ENCODE results near the gene ZNF394.

Gene ZNF394

DNA sequence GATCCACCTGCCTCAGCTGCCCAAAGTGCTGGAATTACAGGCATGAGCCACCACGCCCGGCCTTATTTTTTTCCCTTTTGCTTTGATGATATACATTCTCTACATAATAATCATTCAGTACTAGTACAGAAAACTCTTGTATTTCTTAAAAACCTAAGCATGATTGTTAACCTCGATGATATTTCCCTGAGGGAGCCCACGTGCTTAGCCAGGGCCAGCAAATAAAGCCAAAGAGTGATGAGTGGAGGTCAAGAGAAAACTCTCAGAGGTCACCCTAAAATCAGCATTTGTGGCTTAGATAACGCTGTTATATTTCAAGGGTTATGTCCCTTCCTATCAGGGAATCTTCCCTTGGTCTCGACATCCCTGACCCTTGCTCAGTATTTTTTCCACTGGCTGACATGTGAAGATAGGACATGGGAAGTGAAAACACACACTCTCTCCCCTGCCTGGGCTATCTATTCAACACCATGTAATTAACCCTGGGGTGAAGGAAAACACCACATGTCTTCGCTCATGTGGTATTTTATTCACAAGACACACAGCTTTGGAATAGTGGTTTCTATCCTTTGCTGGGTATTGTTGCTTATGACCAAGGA lies 39.2 kb upstream of the ZNF394 start:
- no peak for DNase-seq (ENCODE audit: low read depth)
- H3K4me3 ChIP-seq (replicated peaks; ENCODE audit: low read depth, low read length): no peak overlapping the region
- TF ChIP-seq, protein P1, sequence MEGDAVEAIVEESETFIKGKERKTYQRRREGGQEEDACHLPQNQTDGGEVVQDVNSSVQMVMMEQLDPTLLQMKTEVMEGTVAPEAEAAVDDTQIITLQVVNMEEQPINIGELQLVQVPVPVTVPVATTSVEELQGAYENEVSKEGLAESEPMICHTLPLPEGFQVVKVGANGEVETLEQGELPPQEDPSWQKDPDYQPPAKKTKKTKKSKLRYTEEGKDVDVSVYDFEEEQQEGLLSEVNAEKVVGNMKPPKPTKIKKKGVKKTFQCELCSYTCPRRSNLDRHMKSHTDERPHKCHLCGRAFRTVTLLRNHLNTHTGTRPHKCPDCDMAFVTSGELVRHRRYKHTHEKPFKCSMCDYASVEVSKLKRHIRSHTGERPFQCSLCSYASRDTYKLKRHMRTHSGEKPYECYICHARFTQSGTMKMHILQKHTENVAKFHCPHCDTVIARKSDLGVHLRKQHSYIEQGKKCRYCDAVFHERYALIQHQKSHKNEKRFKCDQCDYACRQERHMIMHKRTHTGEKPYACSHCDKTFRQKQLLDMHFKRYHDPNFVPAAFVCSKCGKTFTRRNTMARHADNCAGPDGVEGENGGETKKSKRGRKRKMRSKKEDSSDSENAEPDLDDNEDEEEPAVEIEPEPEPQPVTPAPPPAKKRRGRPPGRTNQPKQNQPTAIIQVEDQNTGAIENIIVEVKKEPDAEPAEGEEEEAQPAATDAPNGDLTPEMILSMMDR (IDR thresholded peaks at IDR 0.05; ENCODE audit: low read length, missing control alignments): no peak

DNA sequence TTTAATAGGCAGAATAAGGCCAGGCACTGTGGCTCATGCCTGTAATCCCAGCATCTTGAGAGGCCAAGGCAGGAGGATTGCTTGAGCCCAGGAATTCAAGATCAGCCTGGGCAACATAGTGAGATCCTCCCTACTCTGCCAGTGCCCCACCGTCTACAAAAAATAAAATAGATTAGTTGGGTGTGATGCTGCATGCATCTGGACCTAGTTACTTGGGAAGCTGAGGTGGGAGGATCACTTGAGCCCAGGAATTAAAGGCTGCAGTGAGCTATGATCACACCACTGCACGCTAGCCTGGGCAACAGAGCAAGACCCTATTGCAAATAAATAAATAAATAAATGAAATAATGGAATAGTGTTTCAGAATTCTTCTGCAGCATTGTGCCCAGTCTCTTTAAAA lies 35.6 kb upstream of the ZNF394 start:
- no peak for DNase-seq (ENCODE audit: low read depth)
- H3K4me3 ChIP-seq (replicated peaks; ENCODE audit: low read depth, low read length): no peak overlapping the region
- TF ChIP-seq, protein P1 (IDR thresholded peaks at IDR 0.05; ENCODE audit: low read length, missing control alignments): no peak

DNA sequence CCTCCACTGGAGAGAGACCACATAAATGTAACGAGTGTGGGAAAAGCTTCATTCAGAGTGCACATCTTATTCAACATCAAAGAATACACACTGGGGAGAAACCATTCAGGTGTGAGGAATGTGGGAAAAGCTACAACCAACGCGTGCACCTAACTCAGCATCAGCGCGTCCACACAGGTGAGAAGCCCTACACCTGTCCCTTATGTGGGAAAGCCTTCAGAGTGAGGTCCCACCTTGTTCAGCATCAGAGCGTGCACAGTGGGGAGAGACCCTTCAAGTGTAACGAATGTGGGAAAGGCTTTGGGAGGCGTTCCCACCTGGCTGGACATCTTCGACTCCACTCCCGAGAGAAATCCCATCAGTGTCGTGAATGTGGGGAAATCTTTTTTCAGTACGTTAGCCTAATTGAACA lies 31.3 kb upstream of the ZNF394 start:
- no peak overlapping the region for H3K4me3 ChIP-seq (replicated peaks; ENCODE audit: low read depth, low read length)
- TF ChIP-seq, protein P1 (IDR thresholded peaks at IDR 0.05; ENCODE audit: low read length, missing control alignments): no peak
- peak; percentile 7 for DNase-seq (ENCODE audit: low read depth)

DNA sequence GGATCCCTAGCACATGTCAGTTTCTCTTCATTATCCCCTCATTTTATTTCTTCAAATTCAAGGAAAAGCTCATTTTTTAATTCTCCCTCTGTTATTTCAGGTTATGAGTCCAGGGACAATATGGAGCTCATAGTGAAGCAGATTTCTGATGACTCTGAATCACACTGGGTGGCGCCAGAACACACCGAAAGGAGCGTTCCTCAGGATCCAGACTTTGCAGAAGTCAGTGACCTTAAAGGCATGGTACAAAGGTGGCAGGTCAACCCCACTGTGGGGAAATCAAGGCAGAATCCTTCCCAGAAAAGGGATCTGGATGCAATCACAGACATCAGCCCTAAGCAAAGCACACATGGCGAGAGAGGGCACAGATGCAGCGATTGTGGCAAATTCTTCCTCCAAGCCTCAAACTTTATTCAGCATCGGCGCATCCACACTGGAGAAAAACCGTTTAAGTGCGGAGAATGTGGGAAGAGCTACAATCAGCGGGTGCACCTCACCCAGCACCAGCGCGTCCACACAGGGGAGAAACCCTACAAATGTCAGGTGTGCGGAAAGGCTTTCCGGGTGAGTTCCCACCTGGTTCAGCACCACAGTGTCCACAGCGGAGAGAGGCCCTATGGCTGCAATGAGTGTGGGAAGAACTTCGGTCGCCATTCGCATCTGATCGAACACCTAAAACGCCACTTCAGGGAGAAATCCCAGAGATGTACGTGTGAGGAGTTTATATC lies 25.8 kb upstream of the ZNF394 start:
- DNase-seq (ENCODE audit: low read depth): peak; percentile 11
- TF ChIP-seq, protein P1 (IDR thresholded peaks at IDR 0.05; ENCODE audit: low read length, missing control alignments): peak; percentile 8
- H3K4me3 ChIP-seq (replicated peaks; ENCODE audit: low read depth, low read length): no peak overlapping the region

DNA sequence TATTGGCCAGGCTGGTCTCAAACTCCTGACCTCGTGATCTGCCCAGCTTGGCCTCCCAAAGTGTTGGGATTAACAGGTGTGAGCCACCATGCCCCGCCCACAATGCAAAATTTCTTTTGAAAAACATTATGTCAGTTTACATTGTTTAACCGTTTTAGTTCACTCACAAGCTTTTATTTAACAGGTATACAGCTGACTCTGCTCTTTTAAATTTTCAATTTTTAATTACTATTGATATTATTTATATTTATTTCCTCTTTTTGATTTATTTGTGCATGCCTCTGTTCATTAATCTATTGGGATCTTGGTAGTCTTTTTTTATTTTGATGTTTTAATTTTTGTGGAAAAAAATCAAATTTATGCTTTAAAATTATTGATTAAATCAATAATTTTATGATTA lies 21.3 kb upstream of the ZNF394 start:
- TF ChIP-seq, protein P1 (IDR thresholded peaks at IDR 0.05; ENCODE audit: low read length, missing control alignments): no peak
- no peak overlapping the region for H3K4me3 ChIP-seq (replicated peaks; ENCODE audit: low read depth, low read length)
- DNase-seq (ENCODE audit: low read depth): no peak

DNA sequence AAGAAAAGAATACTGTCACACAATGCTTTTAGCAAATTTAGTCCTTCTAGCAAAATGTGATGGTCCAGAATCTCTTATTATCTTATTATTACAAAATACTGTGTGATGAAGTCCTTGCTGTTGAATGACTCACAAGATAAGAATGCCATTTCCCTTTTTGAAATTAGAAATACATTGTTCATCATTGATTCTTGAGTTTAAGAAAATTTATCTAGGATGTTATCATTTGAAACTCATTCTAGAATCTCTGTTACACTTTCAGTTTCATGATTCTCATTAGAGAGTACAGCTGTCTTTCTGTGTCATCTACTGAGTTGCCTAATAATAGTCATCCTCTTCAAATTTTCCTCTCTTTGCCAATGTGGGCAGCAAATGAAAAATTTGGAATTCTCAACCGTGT lies 14.0 kb upstream of the ZNF394 start:
- H3K4me3 ChIP-seq (replicated peaks; ENCODE audit: low read depth, low read length): no peak overlapping the region
- DNase-seq (ENCODE audit: low read depth): peak; percentile 59
- TF ChIP-seq, protein P1 (IDR thresholded peaks at IDR 0.05; ENCODE audit: low read length, missing control alignments): no peak

DNA sequence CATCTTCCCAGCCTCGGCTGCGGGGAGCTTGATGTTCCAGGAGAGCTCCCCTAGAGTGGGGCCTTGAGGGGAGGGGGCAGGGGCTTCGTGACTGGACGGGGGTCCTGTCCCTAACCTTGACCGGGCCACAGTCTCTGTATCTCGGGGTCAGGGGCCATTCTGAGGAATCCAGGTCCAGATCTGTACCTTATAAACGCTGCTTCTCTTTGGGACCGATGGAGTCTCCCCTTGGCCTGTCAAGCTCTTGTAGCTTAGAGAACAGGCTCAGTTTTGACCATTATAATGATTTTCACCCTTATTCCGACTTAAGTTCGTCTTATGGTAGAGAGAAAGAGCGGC lies 5.2 kb upstream of the ZNF394 start:
- peak overlapping the region; percentile 95 for H3K4me3 ChIP-seq (replicated peaks; ENCODE audit: low read depth, low read length)

More for the DNA sequence above, 5.2 kb upstream of the ZNF394 start:
- TF ChIP-seq, protein P1 (IDR thresholded peaks at IDR 0.05; ENCODE audit: low read length, missing control alignments): no peak
- no peak for DNase-seq (ENCODE audit: low read depth)

Measured in fibroblast of pulmonary artery (primary cell).